HepG2 (cell line): ENCODE results near the gene PEMT. TPM values are rescaled to one million over a fixed set of nuclear protein-coding genes. Genes with fewer than 3 reads are reported as not detected.

Experiments used
- FOXK1 ChIP-seq: sonication (generic); formaldehyde crosslinking; IDR thresholded peaks from 2 replicates; pipeline ENCODE4 v1.4.0; 2020; ENCODE audit warnings: low read depth, missing genetic modification reagents, borderline replicate concordance
- HOXA5 ChIP-seq: sonication (generic); formaldehyde crosslinking; IDR thresholded peaks from 2 replicates; pipeline ENCODE4 v1.4.0; 2020; ENCODE audit warnings: missing genetic modification reagents
- MBD4 ChIP-seq: IDR thresholded peaks from 2 replicates; pipeline ENCODE4 v1.6.1; 2012; ENCODE audit warnings: low read length, inconsistent platforms, borderline replicate concordance
- MIER2 ChIP-seq: IDR thresholded peaks from 2 replicates; pipeline ENCODE4 v1.6.1; 2016; ENCODE audit warnings: missing biosample characterization, missing genetic modification reagents
- MYPOP ChIP-seq: sonication (generic); formaldehyde crosslinking; IDR thresholded peaks from 2 replicates; pipeline ENCODE4 v1.8.1; 2023; ENCODE audit warnings: mild to moderate bottlenecking, moderate library complexity, missing genetic modification reagents
- USF2 ChIP-seq, 2 experiments: sonication (generic) in 1 of 2; formaldehyde crosslinking in 1 of 2; IDR thresholded peaks; 2 replicates each; pipeline versions ENCODE4 v1.5.1 to v1.6.1; 2011 to 2020; ENCODE audit warnings: borderline replicate concordance in 1 of 2, low read depth in 1 of 2, low read length in 1 of 2, mild to moderate bottlenecking in 1 of 2, missing genetic modification reagents in 1 of 2, moderate library complexity in 1 of 2
- ZBTB40 ChIP-seq, 2 experiments: fragments of 450-650 bp in 1 of 2; sonication (generic) in 1 of 2; formaldehyde crosslinking in 1 of 2; IDR thresholded peaks; 2 replicates each; pipeline versions ENCODE4 v1.6.1 to v1.8.0; 2016 to 2022; ENCODE audit warnings: antibody characterized with exemption in 1 of 2, mild to moderate bottlenecking in 1 of 2, missing genetic modification reagents in 1 of 2
- ZSCAN25 ChIP-seq: sonication (generic); formaldehyde crosslinking; IDR thresholded peaks from 2 replicates; pipeline ENCODE4 v1.8.0; 2022; ENCODE audit warnings: mild to moderate bottlenecking, missing genetic modification reagents
- polyA plus RNA-seq, 8 experiments: library from polyadenylated mRNA; depleted of rRNA in 3 of 8; stranded (reverse) in 7 of 8; unstranded in 1 of 8; fragments of >200 nt; fragmentation: Illumina TruSeq in 4 of 8; extraction: Trizol in 4 of 8; gene quantifications; 2 replicates each; pipeline versions ENCODE4 v1.2.1 to v1.2.3, GENCODE V29; 2011 to 2016; ENCODE audit warnings: low read depth in 4 of 8, missing spikeins in 1 of 8, mixed read lengths in 1 of 8; ENCODE audit not compliant: insufficient read depth in 1 of 8
- total RNA-seq, 5 experiments: library from RNA; depleted of rRNA; stranded (reverse); fragments of >200 nt; fragmentation: Illumina TruSeq; extraction: Trizol; gene quantifications; 2 replicates each; pipeline ENCODE4 v1.2.3, GENCODE V29; 2016; ENCODE audit warnings: low read depth in 1 of 5
- TF ChIP-seq, protein P1 (sequence below): sonication (generic); formaldehyde crosslinking; IDR thresholded peaks from 2 replicates; pipeline ENCODE4 v1.5.0; 2020; ENCODE audit warnings: missing genetic modification reagents
- TF ChIP-seq, protein P2 (sequence below): sonication (generic); formaldehyde crosslinking; IDR thresholded peaks from 2 replicates; pipeline ENCODE4 v1.4.0; 2020; ENCODE audit warnings: missing genetic modification reagents, borderline replicate concordance
- TF ChIP-seq, protein P3 (sequence below): sonication (generic); formaldehyde crosslinking; IDR thresholded peaks from 2 replicates; pipeline ENCODE4 v1.5.0; 2020; ENCODE audit warnings: mild to moderate bottlenecking, missing genetic modification reagents

Gene PEMT
- total and polyA plus RNA-seq, 2 of the 13 experiments (the other 11 are each of a cell fraction or from before 2014, with no cell fraction given), result 31.7 to 43.6 TPM

- TF ChIP-seq ZBTB40 (IDR thresholded peaks at IDR 0.05) (no peak), ZBTB40 (CRISPR knock-in tag; IDR thresholded peaks at IDR 0.05) (peak; percentile 4; the same call in 1 of the 2 replicates), MBD4 (no peak), HOXA5 (CRISPR knock-in tag) (no peak), MIER2 (CRISPR knock-in tag) (no peak), USF2 (IDR thresholded peaks at IDR 0.05; ENCODE audit: low read depth, low read length) (no peak), USF2 (CRISPR knock-in tag; IDR thresholded peaks at IDR 0.05; ENCODE audit: borderline replicate concordance) (no peak), MYPOP (CRISPR knock-in tag) (no peak), FOXK1 (CRISPR knock-in tag) (no peak), ZSCAN25 (CRISPR knock-in tag) (no peak)
- TF ChIP-seq, protein P1, sequence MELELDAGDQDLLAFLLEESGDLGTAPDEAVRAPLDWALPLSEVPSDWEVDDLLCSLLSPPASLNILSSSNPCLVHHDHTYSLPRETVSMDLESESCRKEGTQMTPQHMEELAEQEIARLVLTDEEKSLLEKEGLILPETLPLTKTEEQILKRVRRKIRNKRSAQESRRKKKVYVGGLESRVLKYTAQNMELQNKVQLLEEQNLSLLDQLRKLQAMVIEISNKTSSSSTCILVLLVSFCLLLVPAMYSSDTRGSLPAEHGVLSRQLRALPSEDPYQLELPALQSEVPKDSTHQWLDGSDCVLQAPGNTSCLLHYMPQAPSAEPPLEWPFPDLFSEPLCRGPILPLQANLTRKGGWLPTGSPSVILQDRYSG (CRISPR knock-in tag), result no peak
- TF ChIP-seq, protein P2, sequence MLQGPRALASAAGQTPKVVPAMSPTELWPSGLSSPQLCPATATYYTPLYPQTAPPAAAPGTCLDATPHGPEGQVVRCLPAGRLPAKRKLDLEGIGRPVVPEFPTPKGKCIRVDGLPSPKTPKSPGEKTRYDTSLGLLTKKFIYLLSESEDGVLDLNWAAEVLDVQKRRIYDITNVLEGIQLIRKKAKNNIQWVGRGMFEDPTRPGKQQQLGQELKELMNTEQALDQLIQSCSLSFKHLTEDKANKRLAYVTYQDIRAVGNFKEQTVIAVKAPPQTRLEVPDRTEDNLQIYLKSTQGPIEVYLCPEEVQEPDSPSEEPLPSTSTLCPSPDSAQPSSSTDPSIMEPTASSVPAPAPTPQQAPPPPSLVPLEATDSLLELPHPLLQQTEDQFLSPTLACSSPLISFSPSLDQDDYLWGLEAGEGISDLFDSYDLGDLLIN, result no peak
- TF ChIP-seq, protein P3, sequence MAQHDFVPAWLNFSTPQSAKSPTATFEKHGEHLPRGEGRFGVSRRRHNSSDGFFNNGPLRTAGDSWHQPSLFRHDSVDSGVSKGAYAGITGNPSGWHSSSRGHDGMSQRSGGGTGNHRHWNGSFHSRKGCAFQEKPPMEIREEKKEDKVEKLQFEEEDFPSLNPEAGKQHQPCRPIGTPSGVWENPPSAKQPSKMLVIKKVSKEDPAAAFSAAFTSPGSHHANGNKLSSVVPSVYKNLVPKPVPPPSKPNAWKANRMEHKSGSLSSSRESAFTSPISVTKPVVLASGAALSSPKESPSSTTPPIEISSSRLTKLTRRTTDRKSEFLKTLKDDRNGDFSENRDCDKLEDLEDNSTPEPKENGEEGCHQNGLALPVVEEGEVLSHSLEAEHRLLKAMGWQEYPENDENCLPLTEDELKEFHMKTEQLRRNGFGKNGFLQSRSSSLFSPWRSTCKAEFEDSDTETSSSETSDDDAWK, result no peak
These were observed 21.2 kb downstream of the PEMT start (continued) for GRCh38 chr17:17570140-17570797.
